Calu3 (cell line): ENCODE data around the gene ABHD8. TPM values are rescaled to one million over a fixed set of nuclear protein-coding genes. Genes with fewer than 3 reads are reported as not detected.
A peak's percentile ranks its signal among the peaks of the same experiment; 100 is the strongest.

Source experiments
- BruUV-seq: library from RNA; stranded (reverse); fragments of 400-500 nt; replicated peaks from 2 replicates; lab custom pipeline; 2021; lab: Mats Ljungman, UMichigan
- CTCF ChIA-PET: fragments of 300-600 bp; sonication (Branson Sonifier 250); formaldehyde crosslinking; loops from one replicate; lab custom pipeline; 2022; ENCODE audit warnings: antibody characterized with exemption; lab: Charles Lee
- DNase-seq: peaks from one replicate; pipeline ENCODE4 v3.0.0; 2022
- H3K27ac Mint-ChIP-seq: one replicate; pipeline ENCODE4 v1.8.0; 2022; ENCODE audit warnings: mixed read lengths; ENCODE audit not compliant: unreplicated experiment
- H3K27me3 Mint-ChIP-seq: one replicate; pipeline ENCODE4 v1.8.0; 2022; ENCODE audit warnings: mixed read lengths; ENCODE audit not compliant: unreplicated experiment
- H3K36me3 Mint-ChIP-seq: one replicate; pipeline ENCODE4 v1.8.0; 2022; ENCODE audit warnings: mild to moderate bottlenecking, moderate library complexity, mixed read lengths; ENCODE audit not compliant: insufficient read depth, unreplicated experiment
- H3K4me1 Mint-ChIP-seq: one replicate; pipeline ENCODE4 v1.8.0; 2022; ENCODE audit warnings: mild to moderate bottlenecking, low read depth, mixed read lengths; ENCODE audit not compliant: unreplicated experiment
- H3K4me3 Mint-ChIP-seq: one replicate; pipeline ENCODE4 v1.8.0; 2022; ENCODE audit warnings: mild to moderate bottlenecking, low read depth, moderate library complexity, mixed read lengths; ENCODE audit not compliant: unreplicated experiment
- H3K9me3 Mint-ChIP-seq: one replicate; pipeline ENCODE4 v1.8.0; 2022; ENCODE audit warnings: low read depth, mixed read lengths; ENCODE audit not compliant: unreplicated experiment
- CTCF ChIP-seq: fragments of 200-600 bp; IDR thresholded peaks from one replicate; pipeline ENCODE4 v1.8.0; 2022; ENCODE audit warnings: antibody characterized with exemption; ENCODE audit not compliant: unreplicated experiment
- intact Hi-C: fragments of 100-400 bp; cut with micrococcal nuclease; formaldehyde crosslinking; loops from one replicate; pipeline ENCODE4 v1.10.0; 2022; ENCODE audit not compliant: unreplicated experiment
- total RNA-seq: library from RNA; stranded (reverse); gene quantifications from 2 replicates; pipeline ENCODE4 v1.2.3, GENCODE V29; 2022

ABHD8 gene
- total RNA-seq, 1 experiment from 2014 or later: 6.0 TPM

- no TSS peak for BruUV-seq
- no peak overlapping the region for H3K27ac Mint-ChIP-seq
- CTCF ChIA-PET: interaction anchor here (0.7 kb wide), 1 partner anchor 1009 kb away, joined by 4 read pairs; no protein-coding TSS in a partner anchor
- intact Hi-C loops: no loop called here
- H3K27me3 Mint-ChIP-seq: no peaks in the 10 kb centered on the region
- no peak overlapping the region for H3K4me3 Mint-ChIP-seq
- TF ChIP-seq CTCF: no peak
- no peak for DNase-seq
- no peaks in the 10 kb centered on the region for H3K9me3 Mint-ChIP-seq
- H3K36me3 Mint-ChIP-seq: no peaks in the 10 kb centered on the region
- H3K4me1 Mint-ChIP-seq: peaks cover 11% of the 10 kb centered on the region
Observed at GRCh38 chr19:17254636-17255035, 48.6 kb downstream of the ABHD8 start.

- intact Hi-C loops: no loop called here
- no peak for TF ChIP-seq CTCF
- H3K9me3 Mint-ChIP-seq: no peaks in the 10 kb centered on the region
- BruUV-seq: no TSS peak
- H3K27ac Mint-ChIP-seq: no peak overlapping the region
- H3K27me3 Mint-ChIP-seq: no peaks in the 10 kb centered on the region
- CTCF ChIA-PET: no interaction called here
- H3K4me1 Mint-ChIP-seq: peaks cover 41% of the 10 kb centered on the region
- peaks cover 14% of the 10 kb centered on the region for H3K36me3 Mint-ChIP-seq
- DNase-seq: no peak
- H3K4me3 Mint-ChIP-seq: no peak overlapping the region
Observed at GRCh38 chr19:17249887-17250548, 53.2 kb downstream of the ABHD8 start.

- H3K4me3 Mint-ChIP-seq: no peak overlapping the region
- H3K9me3 Mint-ChIP-seq: no peaks in the 10 kb centered on the region
- CTCF ChIA-PET: interaction anchor here (0.6 to 1.0 kb wide), 2 partner anchors 12 to 206 kb away, joined by 3 to 4 read pairs; no protein-coding TSS in a partner anchor
- no peaks in the 10 kb centered on the region for H3K27me3 Mint-ChIP-seq
- peaks cover 38% of the 10 kb centered on the region for H3K4me1 Mint-ChIP-seq
- DNase-seq: peak; percentile 24
- no peak for TF ChIP-seq CTCF
- H3K36me3 Mint-ChIP-seq: peaks cover 32% of the 10 kb centered on the region
- no peak overlapping the region for H3K27ac Mint-ChIP-seq
- intact Hi-C loops: no loop called here
- no TSS peak for BruUV-seq
Observed at GRCh38 chr19:17248011-17248776, 55.0 kb downstream of the ABHD8 start.

GRCh38 chr19:17246681-17247425 lies 56.4 kb downstream of the ABHD8 start:
- no TSS peak for BruUV-seq
- Mint-ChIP-seq H3K36me3 (peaks cover 38% of the 10 kb centered on the region), H3K27me3 (no peaks in the 10 kb centered on the region), H3K4me1 (peaks cover 44% of the 10 kb centered on the region), H3K4me3 (peak overlapping the region; percentile 74), H3K9me3 (no peaks in the 10 kb centered on the region), H3K27ac (peak overlapping the region; percentile 67)
- CTCF ChIA-PET: no interaction called here
- DNase-seq: no peak
- TF ChIP-seq CTCF: no peak
- intact Hi-C loops: no loop called here
